ENCODE measurements around the gene CAMK2B.

CAMK2B gene

DNA sequence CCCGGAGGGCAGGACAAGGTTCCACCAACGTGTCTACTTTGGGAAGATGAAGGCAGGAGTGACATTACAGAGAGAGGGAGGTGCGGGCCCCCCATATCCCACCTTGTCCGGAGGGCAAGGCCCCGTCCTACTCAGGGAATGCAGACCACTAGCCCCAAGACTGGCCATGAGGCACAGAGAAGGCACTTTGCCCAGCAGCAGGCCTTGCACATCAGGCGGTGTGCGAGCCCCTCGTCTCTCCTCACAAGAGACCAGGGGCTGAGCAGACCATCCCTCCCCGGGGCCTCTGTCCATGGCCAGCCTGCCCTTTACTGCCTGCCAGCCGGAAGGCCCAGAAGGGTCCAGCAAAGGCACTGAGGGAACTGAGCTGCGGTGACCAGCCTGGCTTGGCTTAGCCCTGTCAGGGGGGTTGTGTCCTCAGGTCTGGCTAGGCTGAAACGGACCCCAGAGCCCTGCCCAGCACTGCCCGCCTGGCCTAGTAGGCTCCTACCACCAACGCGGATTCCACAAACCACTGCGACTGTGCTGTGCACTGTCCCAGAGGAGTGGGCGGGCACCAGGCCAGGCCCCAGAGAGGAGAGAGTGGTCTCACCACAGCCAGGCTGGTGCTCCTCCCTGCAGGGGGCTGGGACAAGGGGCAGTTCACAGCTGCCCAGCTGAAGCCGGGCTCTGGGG lies 16.7 kb downstream of the CAMK2B start:
- no peak for DNase-seq

- no peak for DNase-seq
Measured at GRCh38 chr7:44307905-44308595, 17.3 kb downstream of the CAMK2B start.

DNA sequence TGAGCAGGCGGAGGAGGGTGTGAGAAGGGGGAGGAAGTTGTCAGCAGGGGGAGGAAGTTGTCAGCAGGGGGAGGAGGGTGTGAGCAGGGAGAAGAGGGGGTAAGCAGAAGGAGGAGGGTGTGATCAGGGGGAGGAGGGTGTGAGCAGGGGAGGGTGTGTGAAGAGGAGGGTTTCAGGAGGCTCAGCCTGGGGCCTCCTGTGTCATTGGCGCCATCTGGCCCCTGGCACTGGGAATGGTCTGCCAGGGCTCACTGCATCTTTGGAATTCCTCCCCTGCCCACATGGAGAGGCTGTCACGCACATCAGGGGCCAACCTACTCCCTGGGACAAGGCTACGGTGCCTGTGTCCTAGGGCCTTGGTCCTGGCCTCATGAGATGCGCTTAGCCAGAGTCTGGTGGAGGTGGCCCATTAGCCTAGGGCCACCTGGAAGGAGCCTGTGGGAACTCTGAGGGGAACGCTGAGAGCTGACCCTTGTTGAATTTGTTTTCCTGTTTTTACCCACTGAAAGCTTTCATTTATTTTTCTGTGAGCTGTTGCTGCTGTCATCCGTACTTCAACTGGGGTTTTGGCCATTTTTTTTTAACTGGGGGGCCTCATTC lies 18.0 kb downstream of the CAMK2B start:
- peak; percentile 51 for DNase-seq

DNA sequence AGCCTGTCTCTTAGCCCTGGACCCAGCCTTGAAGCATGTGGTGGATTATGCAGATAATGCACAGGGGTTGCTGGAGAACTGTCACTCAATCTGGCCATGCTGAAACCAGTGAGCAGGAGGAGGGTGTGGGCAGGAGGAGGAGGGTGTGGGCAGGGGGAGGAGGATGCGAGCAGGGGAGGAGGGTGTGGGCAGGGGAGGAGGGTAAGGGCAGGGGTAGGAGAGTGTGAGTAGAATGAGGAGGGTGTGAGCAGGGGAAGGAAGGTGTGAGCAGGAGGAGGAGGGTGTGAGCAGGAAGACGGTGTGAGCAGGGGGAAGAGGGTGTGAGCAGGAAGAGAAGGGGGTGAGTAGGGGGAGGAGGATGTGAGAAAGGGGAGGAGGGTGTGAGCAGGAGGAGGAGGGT lies 18.8 kb downstream of the CAMK2B start:
- DNase-seq: no peak

DNA sequence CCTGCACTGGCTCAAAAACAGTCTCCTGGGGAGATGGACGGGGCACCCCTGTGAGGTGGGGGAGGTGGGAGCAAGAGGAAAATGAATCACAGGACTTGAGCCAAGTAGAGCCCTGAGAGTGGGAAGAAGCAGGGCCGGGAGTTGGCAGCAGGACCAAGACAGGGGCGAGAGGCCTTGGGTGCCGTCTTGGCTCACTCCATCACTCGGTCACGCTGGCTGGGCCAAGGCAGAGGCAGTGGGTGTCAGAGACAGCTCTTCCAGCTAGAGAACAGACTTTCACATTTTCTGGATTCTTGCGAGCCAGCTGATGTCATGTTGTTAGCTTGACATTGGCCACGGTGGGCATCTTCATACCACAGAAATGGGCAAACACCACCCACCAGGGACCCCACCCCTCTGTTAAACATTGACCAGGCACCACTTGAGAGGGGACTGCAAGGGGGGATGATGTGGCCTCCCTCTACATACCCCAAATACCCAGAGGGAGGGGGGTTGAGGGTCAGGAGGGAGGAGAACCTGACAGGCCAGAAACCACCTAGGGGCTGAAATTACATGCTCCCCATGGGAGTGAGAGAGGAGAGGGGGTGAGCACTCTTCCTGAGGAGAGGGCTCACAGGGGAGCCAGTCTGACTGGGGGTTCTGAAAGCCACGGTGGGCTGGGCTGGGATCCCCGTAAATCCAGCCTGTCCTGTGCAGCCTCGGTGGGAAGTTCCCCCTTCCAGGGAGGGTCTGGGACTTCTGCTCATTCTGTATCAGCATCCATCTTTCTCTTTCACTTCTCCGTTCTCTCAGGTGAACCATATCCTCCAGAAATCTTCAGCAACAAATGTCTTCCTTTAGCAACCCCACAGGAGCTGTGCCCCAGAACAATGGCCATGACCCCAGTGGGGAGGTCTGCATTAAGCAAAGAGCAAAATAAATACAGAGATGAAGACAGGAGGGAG lies 19.6 kb downstream of the CAMK2B start:
- no peak for DNase-seq

- DNase-seq: no peak
Measured at GRCh38 chr7:44294325-44295069, 30.9 kb downstream of the CAMK2B start.

DNA sequence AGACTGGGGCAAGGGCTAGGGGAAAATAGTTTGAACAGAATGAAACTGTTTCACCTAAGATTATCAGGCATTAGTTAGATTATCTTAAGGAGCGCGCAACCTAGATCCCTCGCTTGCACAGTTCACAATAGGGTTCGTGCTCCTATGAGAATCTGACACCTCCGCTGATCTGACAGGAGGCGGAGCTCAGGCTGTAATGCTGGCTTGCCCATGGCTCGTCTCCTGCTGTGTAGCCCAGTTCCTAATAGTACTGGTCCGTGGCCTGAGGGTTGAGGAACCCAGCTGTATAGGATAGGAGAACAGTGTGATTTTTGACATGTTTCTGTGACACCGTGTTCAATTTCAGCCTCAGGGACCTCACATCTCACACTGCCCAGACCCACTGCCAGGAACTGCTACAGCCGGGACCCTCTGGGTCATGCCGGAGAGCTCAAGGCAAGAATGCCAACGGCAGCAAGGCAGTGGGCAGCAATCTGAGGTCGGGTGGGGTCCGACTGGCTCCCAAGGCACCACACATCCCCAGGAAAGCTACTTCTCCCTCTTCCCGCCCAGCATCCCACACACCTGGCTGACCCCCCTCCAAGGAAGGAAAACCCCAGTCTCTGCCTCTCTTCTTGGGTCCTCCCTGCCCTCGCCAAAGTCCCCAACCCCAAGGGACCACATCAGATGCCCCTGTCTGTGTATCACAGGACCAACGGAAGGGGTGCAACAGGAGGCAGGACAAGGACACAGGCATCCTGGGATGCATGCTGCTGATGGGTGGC lies 31.7 kb downstream of the CAMK2B start:
- DNase-seq: no peak

- no peak for DNase-seq
Measured at GRCh38 chr7:44292876-44293560, 32.4 kb downstream of the CAMK2B start.

- DNase-seq: no peak
Measured at GRCh38 chr7:44292420-44292817, 33.0 kb downstream of the CAMK2B start.

- no peak for DNase-seq
Measured at GRCh38 chr7:44291733-44292419, 33.5 kb downstream of the CAMK2B start.

- no peak for DNase-seq
Measured at GRCh38 chr7:44291066-44291732, 34.2 kb downstream of the CAMK2B start.

DNA sequence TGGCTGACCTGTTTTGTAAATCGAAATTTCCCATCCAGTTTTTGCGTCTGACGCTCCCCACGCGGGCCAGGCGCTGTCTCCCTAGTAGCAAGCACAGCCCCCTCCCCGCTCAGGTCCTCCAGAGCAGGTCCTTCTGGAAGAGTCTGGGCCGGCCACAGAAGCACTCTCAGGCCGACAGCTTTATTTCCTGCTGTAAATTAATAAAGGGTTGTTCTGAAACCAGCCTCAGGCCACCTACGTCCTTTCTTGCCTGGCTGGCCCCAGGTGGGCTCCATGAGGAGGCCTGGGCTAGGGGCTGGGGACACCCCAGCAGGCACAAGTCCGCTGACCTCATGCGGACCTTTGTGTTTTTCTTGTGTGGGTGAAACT lies 35.2 kb downstream of the CAMK2B start:
- no peak for DNase-seq

DNA sequence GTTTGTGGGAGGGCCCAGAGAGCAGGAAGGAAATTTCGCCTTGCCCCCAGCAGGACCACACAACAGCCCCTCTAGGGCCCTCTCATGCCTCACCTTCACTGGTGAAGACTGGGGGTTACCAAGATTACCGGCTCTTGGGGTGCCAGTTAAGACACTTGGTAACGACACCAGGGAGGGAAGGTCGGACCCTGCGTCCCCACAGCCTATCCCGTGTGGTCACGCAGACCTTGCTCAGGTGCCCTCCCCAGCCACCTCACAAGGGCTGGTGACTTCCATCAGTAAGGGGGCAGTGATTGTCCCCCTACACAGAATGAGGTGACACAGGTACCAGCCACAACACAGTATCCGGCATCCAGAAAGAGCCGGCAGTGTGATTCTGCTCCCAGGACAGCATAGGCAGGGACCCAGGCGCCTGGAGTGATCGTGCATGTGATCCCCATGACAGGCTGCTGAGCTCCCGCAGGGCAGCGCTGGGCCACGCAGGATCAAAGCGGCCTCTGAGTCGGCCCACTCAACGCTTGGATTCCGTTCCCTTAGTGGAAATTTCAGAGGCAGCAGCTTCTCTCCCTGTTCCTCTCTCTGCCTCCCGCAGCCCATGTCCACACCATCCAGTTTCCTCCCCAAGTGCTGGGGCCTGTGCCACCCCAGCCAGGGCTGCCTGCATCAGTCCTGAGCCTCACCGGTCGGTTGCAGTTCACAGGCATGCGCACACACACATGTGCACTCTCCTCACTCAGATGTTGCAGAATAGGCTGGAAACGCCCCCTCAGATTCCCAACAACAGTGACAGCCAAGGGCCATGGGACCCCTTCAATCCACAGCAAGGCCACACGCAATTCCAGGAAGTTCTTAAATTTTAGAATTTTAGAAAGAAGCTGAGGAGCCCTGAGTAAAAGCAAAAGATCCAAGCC lies 35.8 kb downstream of the CAMK2B start:
- DNase-seq: no peak

- no peak for DNase-seq
Measured at GRCh38 chr7:44288811-44289340, 36.5 kb downstream of the CAMK2B start.

DNA sequence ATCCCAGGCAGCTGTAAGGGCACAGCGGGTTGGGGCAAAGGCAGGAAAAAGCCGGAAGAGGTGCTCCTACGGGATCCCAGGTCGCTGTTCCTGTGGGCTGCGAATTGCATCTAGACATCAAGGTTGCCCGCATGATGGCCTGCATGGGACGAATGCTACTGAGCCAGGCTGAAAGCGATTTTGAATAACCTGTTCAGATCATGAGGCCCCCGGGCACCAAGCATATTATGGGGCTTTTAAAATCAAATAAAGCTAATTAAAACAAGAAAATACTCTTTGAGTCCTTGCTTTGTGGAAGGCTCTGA lies 37.1 kb downstream of the CAMK2B start:
- no peak for DNase-seq

GRCh38 chr7:44287488-44288380 lies 37.7 kb downstream of the CAMK2B start:
- DNase-seq: no peak

GRCh38 chr7:44286618-44287487 lies 38.5 kb downstream of the CAMK2B start:
- DNase-seq: no peak

All from HCEC 1CT (cell line).